PFSK-1 (cell line): ENCODE results near the gene ID2.

ENCODE experiments used
- FOXP2 ChIP-seq: optimal IDR thresholded peaks from 2 replicates; pipeline ENCODE3; 2011; ENCODE audit warnings: borderline replicate concordance, control low read depth, inconsistent platforms; ENCODE audit not compliant: insufficient read depth; ENCODE audit errors: extremely low read length, extremely low read depth
- POLR2AphosphoS5 ChIP-seq: IDR thresholded peaks from 2 replicates; pipeline ENCODE4 v1.6.1; 2012; ENCODE audit warnings: low read depth, mild to moderate bottlenecking, control low read depth, low read length, moderate library complexity
- SIN3A ChIP-seq: IDR thresholded peaks from 2 replicates; pipeline ENCODE4 v1.6.1; 2012; ENCODE audit warnings: mild to moderate bottlenecking, low read length, moderate library complexity, borderline replicate concordance; ENCODE audit not compliant: insufficient read depth
- TAF1 ChIP-seq: IDR thresholded peaks from 2 replicates; pipeline ENCODE4 v1.6.1; 2012; ENCODE audit warnings: low read length, control low read depth, borderline replicate concordance; ENCODE audit not compliant: insufficient read depth
- TF ChIP-seq, protein P1 (sequence below), 2 experiments: IDR thresholded peaks; 2 replicates each; pipeline versions ENCODE4 v1.6.1 to v1.8.0; 2011 to 2012; ENCODE audit warnings: low read depth in 2 of 2, low read length in 2 of 2, control low read depth in 1 of 2, inconsistent platforms in 1 of 2, mild to moderate bottlenecking in 1 of 2, moderate library complexity in 1 of 2; ENCODE audit not compliant: insufficient read depth in 1 of 2

The ID2 gene

DNA sequence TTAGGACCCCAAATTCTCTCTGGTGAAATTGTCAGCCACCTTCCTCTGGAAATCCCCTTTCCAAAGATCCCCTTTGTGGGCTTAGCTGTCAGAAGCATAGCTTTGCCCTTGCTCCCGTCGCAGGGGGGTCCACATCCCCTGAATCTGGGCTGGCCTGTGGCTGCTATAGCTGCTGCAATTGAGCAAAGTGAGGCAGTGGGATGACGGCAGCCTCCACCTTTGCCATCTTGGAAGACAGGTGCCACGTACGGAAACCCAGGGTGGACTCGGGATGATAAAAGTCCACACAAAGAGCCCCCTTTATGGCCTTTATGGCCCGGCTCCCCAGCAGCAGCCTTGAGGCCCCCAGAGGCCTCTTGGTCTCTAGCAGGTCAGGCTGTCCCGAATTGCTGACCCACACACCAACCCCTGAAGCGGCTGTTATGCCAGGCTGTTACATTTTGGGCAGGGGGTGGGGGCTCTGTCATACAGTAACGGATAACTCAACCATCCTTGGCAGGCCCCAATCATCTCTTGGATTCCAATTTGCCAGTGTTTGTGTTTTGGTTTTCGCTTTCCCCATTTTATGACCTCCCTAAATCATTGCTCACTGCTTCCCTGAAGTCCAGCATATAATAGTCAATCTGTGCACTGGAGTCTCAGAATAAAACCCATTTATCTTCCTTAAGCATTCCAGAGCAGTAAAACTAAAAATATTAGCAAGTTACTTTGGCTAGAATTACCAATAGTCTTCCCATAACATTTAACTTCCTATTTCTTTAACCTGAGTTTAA, 33.2 kb upstream of the ID2 start:
- TF ChIP-seq POLR2AphosphoS5 (no peak), TAF1 (no peak), FOXP2 (no peak), SIN3A (no peak)
- TF ChIP-seq, protein P1, sequence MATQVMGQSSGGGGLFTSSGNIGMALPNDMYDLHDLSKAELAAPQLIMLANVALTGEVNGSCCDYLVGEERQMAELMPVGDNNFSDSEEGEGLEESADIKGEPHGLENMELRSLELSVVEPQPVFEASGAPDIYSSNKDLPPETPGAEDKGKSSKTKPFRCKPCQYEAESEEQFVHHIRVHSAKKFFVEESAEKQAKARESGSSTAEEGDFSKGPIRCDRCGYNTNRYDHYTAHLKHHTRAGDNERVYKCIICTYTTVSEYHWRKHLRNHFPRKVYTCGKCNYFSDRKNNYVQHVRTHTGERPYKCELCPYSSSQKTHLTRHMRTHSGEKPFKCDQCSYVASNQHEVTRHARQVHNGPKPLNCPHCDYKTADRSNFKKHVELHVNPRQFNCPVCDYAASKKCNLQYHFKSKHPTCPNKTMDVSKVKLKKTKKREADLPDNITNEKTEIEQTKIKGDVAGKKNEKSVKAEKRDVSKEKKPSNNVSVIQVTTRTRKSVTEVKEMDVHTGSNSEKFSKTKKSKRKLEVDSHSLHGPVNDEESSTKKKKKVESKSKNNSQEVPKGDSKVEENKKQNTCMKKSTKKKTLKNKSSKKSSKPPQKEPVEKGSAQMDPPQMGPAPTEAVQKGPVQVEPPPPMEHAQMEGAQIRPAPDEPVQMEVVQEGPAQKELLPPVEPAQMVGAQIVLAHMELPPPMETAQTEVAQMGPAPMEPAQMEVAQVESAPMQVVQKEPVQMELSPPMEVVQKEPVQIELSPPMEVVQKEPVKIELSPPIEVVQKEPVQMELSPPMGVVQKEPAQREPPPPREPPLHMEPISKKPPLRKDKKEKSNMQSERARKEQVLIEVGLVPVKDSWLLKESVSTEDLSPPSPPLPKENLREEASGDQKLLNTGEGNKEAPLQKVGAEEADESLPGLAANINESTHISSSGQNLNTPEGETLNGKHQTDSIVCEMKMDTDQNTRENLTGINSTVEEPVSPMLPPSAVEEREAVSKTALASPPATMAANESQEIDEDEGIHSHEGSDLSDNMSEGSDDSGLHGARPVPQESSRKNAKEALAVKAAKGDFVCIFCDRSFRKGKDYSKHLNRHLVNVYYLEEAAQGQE (IDR thresholded peaks at IDR 0.05; ENCODE audit: insufficient read depth in 1 of 2, low read depth in 2 of 2, low read length in 2 of 2), result no peak

DNA sequence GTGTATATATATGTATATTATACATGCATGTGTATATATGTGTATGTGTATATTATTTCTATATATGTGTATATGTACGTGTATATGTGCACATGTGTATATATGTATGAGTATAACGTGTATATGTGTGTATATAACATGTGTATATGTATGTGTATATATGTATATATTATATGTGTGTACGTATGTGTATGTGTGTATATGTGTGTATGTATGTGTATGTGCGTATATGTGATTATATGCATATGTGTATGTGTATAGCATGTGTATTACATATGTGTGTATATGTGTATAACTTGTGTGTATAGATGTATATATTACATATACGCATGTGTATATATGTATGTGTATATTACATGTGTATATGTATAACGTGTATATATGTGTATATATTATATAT, 32.1 kb upstream of the ID2 start:
- TF ChIP-seq FOXP2, result no peak
- TF ChIP-seq, protein P1 (IDR thresholded peaks at IDR 0.05; ENCODE audit: insufficient read depth in 1 of 2, low read depth in 2 of 2, low read length in 2 of 2), result no peak
- no peak for TF ChIP-seq POLR2AphosphoS5
- no peak for TF ChIP-seq TAF1
- no peak for TF ChIP-seq SIN3A

DNA sequence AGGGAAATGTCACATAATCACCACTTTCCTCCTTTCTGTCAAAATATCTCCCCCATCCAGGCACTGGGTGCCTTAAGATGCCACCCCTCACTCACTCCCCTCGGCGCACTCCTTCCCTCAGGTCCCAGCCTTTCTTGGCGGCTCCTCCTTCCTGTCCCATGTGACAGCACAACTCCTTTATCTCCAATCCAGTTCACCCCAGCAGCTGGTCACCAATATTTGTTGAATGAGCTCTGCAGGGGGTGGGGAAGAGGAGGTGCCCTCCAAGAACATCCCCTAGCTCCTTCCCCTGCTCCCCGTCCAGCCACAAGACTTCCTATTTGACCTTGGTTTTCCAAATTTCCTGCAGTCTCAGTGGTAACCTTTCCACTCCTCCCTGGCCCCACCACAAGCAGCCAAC, 31.6 kb upstream of the ID2 start:
- TF ChIP-seq POLR2AphosphoS5 (no peak), FOXP2 (no peak), SIN3A (no peak), TAF1 (no peak)
- TF ChIP-seq, protein P1 (IDR thresholded peaks at IDR 0.05; ENCODE audit: insufficient read depth in 1 of 2, low read depth in 2 of 2, low read length in 2 of 2), result no peak

DNA sequence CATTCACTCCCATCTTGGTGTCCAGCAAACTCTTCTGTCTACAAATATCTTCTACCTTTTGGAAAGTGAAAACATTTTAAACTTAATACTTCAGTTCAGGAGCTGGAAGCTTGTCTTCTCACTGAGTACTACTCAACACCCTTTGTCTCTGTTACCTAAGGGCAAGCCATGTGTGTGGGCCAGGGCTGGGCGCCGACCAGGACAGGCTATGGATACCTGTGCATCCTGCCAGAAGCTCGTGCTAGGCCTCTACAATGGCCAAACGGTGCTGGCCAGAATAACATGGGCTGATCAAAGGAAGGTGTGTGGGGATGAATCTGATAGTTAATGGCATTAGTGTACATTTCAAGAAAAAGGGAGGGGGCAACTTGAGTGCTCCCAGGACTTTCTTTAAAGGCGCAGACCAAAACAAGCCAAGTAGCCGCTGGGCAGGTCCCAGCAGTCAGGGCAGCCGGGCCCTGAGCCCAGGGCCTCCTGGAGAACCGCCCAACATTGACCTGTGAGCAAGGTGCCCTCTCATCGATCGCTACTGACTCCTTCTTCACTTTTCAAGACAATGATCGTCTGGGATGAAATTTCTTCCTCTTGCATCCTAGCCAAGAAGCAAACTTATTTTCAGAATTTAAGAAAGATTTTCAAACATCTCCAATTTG, 29.0 kb upstream of the ID2 start:
- TF ChIP-seq FOXP2 (no peak), SIN3A (no peak), POLR2AphosphoS5 (no peak), TAF1 (no peak)
- TF ChIP-seq, protein P1 (IDR thresholded peaks at IDR 0.05; ENCODE audit: insufficient read depth in 1 of 2, low read depth in 2 of 2, low read length in 2 of 2), result no peak
